H1 (cell line): ENCODE measurements around the gene USP9Y. TPM values are rescaled to one million over a fixed set of nuclear protein-coding genes. Genes with fewer than 3 reads are reported as not detected.
"Not testable (repeated sequence)": the region's sequence is repeated elsewhere in the genome, so short reads cannot be mapped to it uniquely, and the experiment has no call there.

Experiments used
- CTCF ChIA-PET: fragments of 300-600 bp; sonication (Branson Sonifier 250); formaldehyde crosslinking; loops from one replicate; lab custom pipeline; 2021; ENCODE audit not compliant: partially characterized antibody; lab: Charles Lee
- POLR2A ChIA-PET: fragments of 300-600 bp; sonication (Branson Sonifier 250); formaldehyde crosslinking; loops from one replicate; lab custom pipeline; 2021; ENCODE audit warnings: inconsistent platforms; ENCODE audit not compliant: partially characterized antibody; lab: Charles Lee
- DNase-seq, 2 experiments: peaks; one replicate each; pipeline versions ENCODE4 v3.0.0 to v3.0.0-alpha.2; 2010 to 2022; ENCODE audit warnings: low spot score in 2 of 2, low read depth in 1 of 2, mixed read lengths in 1 of 2
- FAIRE-seq: peaks from 2 replicates; lab custom pipeline; 2011; peaks lifted over from hg19 to GRCh38; lab: Jason Lieb, UNC
- H2AFZ ChIP-seq: 2 replicates; pipeline ENCODE4 v1.8.1; 2012; ENCODE audit warnings: low read length, inconsistent platforms
- H2AK5ac ChIP-seq: 2 replicates; pipeline ENCODE4 v1.6.1; 2013; ENCODE audit warnings: low read depth, low read length
- H2BK120ac ChIP-seq: replicated peaks from 2 replicates; pipeline ENCODE3; 2013; ENCODE audit warnings: low read depth, low read length, inconsistent platforms
- H2BK12ac ChIP-seq: 2 replicates; pipeline ENCODE4 v1.6.1; 2013; ENCODE audit warnings: low read depth, low read length
- H2BK15ac ChIP-seq: 2 replicates; pipeline ENCODE4 v1.6.1; 2013; ENCODE audit warnings: low read length
- H2BK20ac ChIP-seq: 2 replicates; pipeline ENCODE4 v1.6.1; 2013; ENCODE audit warnings: low read length
- H2BK5ac ChIP-seq: 2 replicates; pipeline ENCODE4 v1.6.1; 2013; ENCODE audit warnings: low read depth, low read length
- H3K14ac ChIP-seq: 2 replicates; pipeline ENCODE4 v1.6.1; 2013; ENCODE audit warnings: inconsistent platforms; ENCODE audit not compliant: insufficient read length
- H3K18ac ChIP-seq: 2 replicates; pipeline ENCODE4 v1.6.1; 2013; ENCODE audit warnings: low read length; ENCODE audit errors: extremely low read depth
- H3K23ac ChIP-seq: 2 replicates; pipeline ENCODE4 v1.6.1; 2013; ENCODE audit warnings: inconsistent platforms; ENCODE audit not compliant: insufficient read length
- H3K23me2 ChIP-seq: 2 replicates; pipeline ENCODE4 v1.6.1; 2013; ENCODE audit warnings: low read depth, low read length
- H3K27ac ChIP-seq: 2 replicates; pipeline ENCODE4 v1.6.1; 2011; ENCODE audit warnings: low read depth, low read length, inconsistent platforms
- H3K27me3 ChIP-seq, 4 experiments: replicated peaks in 1 of 4; 1 replicate in 1 of 4; 2 replicates in 3 of 4; pipeline versions ENCODE4 v1.6.1 to v1.8.1; 2011 to 2013; ENCODE audit warnings: low read length in 3 of 4, mild to moderate bottlenecking in 3 of 4, inconsistent platforms in 2 of 4, mixed read lengths in 2 of 4, moderate library complexity in 1 of 4; ENCODE audit not compliant: control insufficient read depth in 3 of 4, insufficient read depth in 3 of 4; ENCODE audit errors: extremely low read depth in 1 of 4
- H3K36me3 ChIP-seq, 4 experiments: 2 replicates each; pipeline versions ENCODE4 v1.6.1 to v1.8.1; 2011 to 2013; ENCODE audit warnings: mild to moderate bottlenecking in 4 of 4, low read length in 3 of 4, moderate library complexity in 2 of 4, control low read depth in 1 of 4, inconsistent platforms in 1 of 4; ENCODE audit not compliant: insufficient read depth in 4 of 4, control insufficient read depth in 2 of 4
- H3K4ac ChIP-seq: replicated peaks from 2 replicates; pipeline ENCODE3; 2013; ENCODE audit warnings: low read length, low read depth, mixed read lengths, inconsistent platforms; ENCODE audit not compliant: insufficient read length
- H3K4me1 ChIP-seq, 4 experiments: replicated peaks in 1 of 4; 1 replicate in 1 of 4; 2 replicates in 3 of 4; pipeline versions ENCODE4 v1.6.1 to v1.8.1; 2011 to 2013; ENCODE audit warnings: low read length in 3 of 4, inconsistent platforms in 2 of 4, mixed read lengths in 1 of 4; ENCODE audit not compliant: insufficient read depth in 4 of 4, control insufficient read depth in 3 of 4
- H3K4me2 ChIP-seq, 2 experiments: 2 replicates each; pipeline versions ENCODE4 v1.6.1 to v1.8.1; 2011 to 2013; ENCODE audit warnings: low read depth in 2 of 2, low read length in 2 of 2, control low read depth in 1 of 2, inconsistent platforms in 1 of 2, mild to moderate bottlenecking in 1 of 2; ENCODE audit not compliant: insufficient read depth in 1 of 2
- H3K4me3 ChIP-seq, 4 experiments: fragments of 200-600, 300-600 bp in 1 of 4; sonication (generic), shearing (Covaris generic), sonication (Bioruptor Twin) in 1 of 4; 2 replicates each; pipeline versions ENCODE4 v1.5.1 to v1.8.1; 2011 to 2016; ENCODE audit warnings: low read length in 4 of 4, low read depth in 3 of 4, control low read depth in 2 of 4, inconsistent platforms in 2 of 4, mild to moderate bottlenecking in 2 of 4, mixed read lengths in 1 of 4, moderate library complexity in 1 of 4; ENCODE audit not compliant: insufficient read depth in 2 of 4; ENCODE audit errors: extremely low read depth in 1 of 4
- H3K56ac ChIP-seq: replicated peaks from 2 replicates; pipeline ENCODE3; 2013; ENCODE audit warnings: low read depth, mild to moderate bottlenecking, mixed read lengths, low read length, inconsistent platforms; ENCODE audit not compliant: insufficient read length
- H3K79me1 ChIP-seq: 2 replicates; pipeline ENCODE4 v1.6.1; 2013; ENCODE audit warnings: low read depth, low read length, control low read depth
- H3K79me2 ChIP-seq, 2 experiments: 2 replicates each; pipeline versions ENCODE4 v1.6.1 to v1.8.1; 2012 to 2013; ENCODE audit warnings: low read length in 2 of 2, mild to moderate bottlenecking in 2 of 2, inconsistent platforms in 1 of 2; ENCODE audit not compliant: insufficient read depth in 2 of 2, control insufficient read depth in 1 of 2
- H3K9ac ChIP-seq, 4 experiments: replicated peaks in 1 of 4; 1 replicate in 1 of 4; 2 replicates in 3 of 4; pipeline versions ENCODE4 v1.6.1 to v1.8.1; 2011 to 2013; ENCODE audit warnings: low read depth in 3 of 4, low read length in 3 of 4, control low read depth in 2 of 4, mild to moderate bottlenecking in 2 of 4, moderate library complexity in 2 of 4, inconsistent platforms in 1 of 4; ENCODE audit errors: extremely low read depth in 1 of 4
- H3K9me3 ChIP-seq, 2 experiments: 2 replicates each; pipeline versions ENCODE4 v1.6.1 to v1.8.1; 2012 to 2013; ENCODE audit warnings: mild to moderate bottlenecking in 2 of 2, moderate library complexity in 2 of 2, control low read depth in 1 of 2, inconsistent platforms in 1 of 2, low read depth in 1 of 2, low read length in 1 of 2, mixed read lengths in 1 of 2; ENCODE audit not compliant: insufficient read depth in 2 of 2
- H4K20me1 ChIP-seq, 2 experiments: replicated peaks in 1 of 2; 2 replicates each; pipeline versions ENCODE3 to v1.8.1; 2011 to 2013; ENCODE audit warnings: inconsistent platforms in 2 of 2, low read length in 2 of 2, mild to moderate bottlenecking in 1 of 2; ENCODE audit not compliant: insufficient read depth in 2 of 2, control insufficient read depth in 1 of 2
- H4K5ac ChIP-seq: 2 replicates; pipeline ENCODE4 v1.6.1; 2013; ENCODE audit warnings: low read length, low read depth, mixed read lengths, inconsistent platforms; ENCODE audit not compliant: insufficient read length
- H4K8ac ChIP-seq: 2 replicates; pipeline ENCODE4 v1.8.0; 2013; ENCODE audit warnings: mild to moderate bottlenecking, moderate library complexity, low read length, inconsistent platforms; ENCODE audit not compliant: insufficient read depth; ENCODE audit errors: extremely low read depth
- H4K91ac ChIP-seq: replicated peaks from 2 replicates; pipeline ENCODE3; 2013; ENCODE audit warnings: low read length, mixed read lengths, inconsistent platforms; ENCODE audit not compliant: insufficient read length
- WGBS, 2 experiments: shearing (Covaris generic) in 1 of 2; methylation state at CpG; one replicate each; pipeline versions ENCODE4 v1.1.6 to v1.1.7; 2013 to 2015; ENCODE audit warnings: low lambda C conversion rate in 2 of 2, mixed read lengths in 2 of 2, inconsistent platforms in 1 of 2, low coverage in 1 of 2, missing lambda C conversion rate in 1 of 2; ENCODE audit not compliant: insufficient replicate concordance in 2 of 2, insufficient coverage in 1 of 2, insufficient read length in 1 of 2; ENCODE audit errors: extremely low coverage in 1 of 2, missing lambda C conversion rate in 1 of 2; 5-methylcytosine and 5-hydroxymethylcytosine counted together
- polyA plus RNA-seq, 7 experiments: library from polyadenylated mRNA; depleted of rRNA in 3 of 7; stranded (reverse) in 5 of 7; unstranded in 2 of 7; fragments of >200 nt in 5 of 7; fragments of 200-250 nt in 2 of 7; gene quantifications; 1 replicate in 5 of 7; 2 replicates in 1 of 7; 4 replicates in 1 of 7; pipeline versions ENCODE4 v1.2.1 to v1.2.3, GENCODE V29; 2011 to 2013; ENCODE audit warnings: missing spikeins in 2 of 7, mixed read lengths in 2 of 7
- total RNA-seq: library from RNA; stranded (reverse); fragmentation: NEBNext Ultra II Directional; extraction: Animal tissue kit (Norgen Biotek cat#: 25700); gene quantifications from 2 replicates; pipeline ENCODE4 v1.2.1, GENCODE V29; 2021

Gene USP9Y
- total and polyA plus RNA-seq, 2 of the 8 experiments (the other 6 are each of a cell fraction or from before 2014, with no cell fraction given) = 28.3 to 34.1 TPM

DNA sequence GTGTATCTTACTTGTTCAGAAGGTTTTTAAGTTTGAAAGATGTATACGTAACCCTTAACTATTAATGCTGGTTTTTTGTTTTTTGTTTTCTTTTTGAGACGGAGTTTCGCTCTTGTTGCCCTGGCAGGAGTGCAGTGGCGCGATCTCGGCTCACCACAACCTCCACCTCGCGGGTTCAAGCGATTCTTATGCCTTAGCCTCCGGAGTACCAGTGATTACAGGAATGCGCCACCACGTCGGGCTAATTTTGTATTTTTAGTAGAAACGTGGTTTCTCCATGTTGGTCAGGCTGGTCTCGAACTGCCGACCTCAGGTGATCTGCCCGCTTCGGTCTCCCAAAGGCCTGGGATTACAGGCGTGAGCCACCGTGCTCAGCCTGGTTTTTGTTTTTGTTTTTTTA, 37.2 kb upstream of the USP9Y start:
- H4K5ac ChIP-seq, H2AFZ ChIP-seq, H2BK20ac ChIP-seq, H4K91ac ChIP-seq, H2BK5ac ChIP-seq, H2AK5ac ChIP-seq, CTCF ChIA-PET, H3K4me1 ChIP-seq, H4K20me1 ChIP-seq, H3K18ac ChIP-seq, H4K8ac ChIP-seq, H3K14ac ChIP-seq, H3K27ac ChIP-seq, H3K23me2 ChIP-seq, H2BK15ac ChIP-seq, DNase-seq, H2BK12ac ChIP-seq, H3K56ac ChIP-seq, FAIRE-seq, H3K9me3 ChIP-seq, H3K23ac ChIP-seq, H2BK120ac ChIP-seq, H3K4ac ChIP-seq, H3K27me3 ChIP-seq, H3K79me1 ChIP-seq: not testable (repeated sequence)
- H3K79me2 ChIP-seq = peaks cover 3 to 67% of the 10 kb centered on the region in 2 experiments; a peak in 3 of 4 replicates
- peak overlapping the region; percentile 66 to 90 for H3K4me2 ChIP-seq
- 20% methylated on average over 10 of the region's 20 CpGs; no CpG with 5 or more reads in 1 of the 2 experiments for WGBS, 2 experiments
- peak overlapping the region; percentile 85 to 98 (median 94) for H3K4me3 ChIP-seq
- peaks cover 0 to 15% (median 2%) of the 10 kb centered on the region in 4 experiments; a peak in 3 of 8 replicates for H3K36me3 ChIP-seq
- peak overlapping the region in 1 of 4 experiments; percentile 48; a peak in 1 of 7 replicates for H3K9ac ChIP-seq
- POLR2A ChIA-PET = interaction anchor here (0.9 kb wide), 1 partner anchor 20 kb away, joined by 3 read pairs; no protein-coding TSS in a partner anchor
